HEK293T (cell line): ENCODE data around the gene PCGF3.

ENCODE experiments used
- HDGF ChIP-seq: fragments of 450-650 bp; IDR thresholded peaks from 2 replicates; pipeline ENCODE4 v1.6.1; 2017; ENCODE audit warnings: antibody characterized with exemption, borderline replicate concordance
- SP1 ChIP-seq: fragments of 450-650 bp; IDR thresholded peaks from 2 replicates; pipeline ENCODE4 v1.6.1; 2017

DNA sequence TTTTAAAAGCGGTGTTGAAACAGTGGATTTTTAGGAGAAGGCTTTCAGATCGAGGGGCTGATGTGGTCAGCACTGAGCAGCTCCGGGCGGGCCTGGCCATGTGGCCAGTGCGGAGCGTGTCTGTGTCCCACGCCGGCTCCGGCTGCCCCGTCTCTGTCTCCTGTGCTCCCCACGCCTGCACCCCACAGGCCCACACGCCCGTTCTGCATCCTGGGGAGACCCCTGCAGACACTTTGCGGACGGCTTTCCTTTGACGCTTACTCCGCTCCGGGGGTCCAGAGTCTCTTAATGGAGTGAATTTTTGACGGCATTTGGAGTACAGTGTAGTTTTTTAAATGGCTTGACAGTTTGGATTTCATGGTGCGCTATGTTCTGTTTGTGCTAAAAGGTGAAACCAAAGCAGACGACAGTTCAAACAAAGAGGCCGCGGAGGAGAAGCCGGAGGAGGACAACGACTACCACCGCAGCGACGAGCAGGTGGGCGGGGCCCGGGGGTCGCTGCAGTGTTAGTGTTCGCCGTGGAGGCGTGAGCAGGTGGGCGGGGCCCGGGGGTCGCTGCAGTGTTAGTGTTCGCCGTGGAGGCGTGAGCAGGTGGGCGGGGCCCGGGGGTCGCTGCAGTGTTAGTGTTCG, 38.7 kb downstream of the PCGF3 start:
- no peak for TF ChIP-seq HDGF
- TF ChIP-seq SP1, result no peak
